Esophagus (tissue), 2 donors: Measurements from ENCODE around the gene KRTAP10-11. TPM values are rescaled to one million over a fixed set of nuclear protein-coding genes. Genes with fewer than 3 reads are reported as not detected.
"Not testable (repeated sequence)": the region's sequence is repeated elsewhere in the genome, so short reads cannot be mapped to it uniquely, and the experiment has no call there.

Experiments used
- H3K27ac ChIP-seq, 2 donors: one replicate each; pipeline ENCODE4 v1.5.1; 2013; ENCODE audit warnings: low read depth in 2 of 2, mild to moderate bottlenecking in 2 of 2, inconsistent platforms in 1 of 2, low read length in 1 of 2, moderate library complexity in 1 of 2
- H3K27me3 ChIP-seq, 2 donors: one replicate each; pipeline ENCODE4 v1.6.1; 2013; ENCODE audit warnings: low read length in 2 of 2, control low read depth in 1 of 2, mild to moderate bottlenecking in 1 of 2; ENCODE audit not compliant: insufficient read depth in 2 of 2, control insufficient read depth in 1 of 2
- H3K36me3 ChIP-seq, 2 donors: one replicate each; pipeline ENCODE4 v1.6.1; 2013; ENCODE audit warnings: low read length in 1 of 2; ENCODE audit not compliant: control insufficient read depth in 2 of 2, insufficient read depth in 2 of 2
- H3K4me1 ChIP-seq, 2 donors: one replicate each; pipeline ENCODE4 v1.6.1; 2013; ENCODE audit warnings: low read length in 1 of 2; ENCODE audit not compliant: control insufficient read depth in 2 of 2, insufficient read depth in 2 of 2
- H3K4me3 ChIP-seq, 2 donors: one replicate each; pipeline ENCODE4 v1.5.1; 2013; ENCODE audit warnings: low read length in 2 of 2, mild to moderate bottlenecking in 2 of 2, low read depth in 1 of 2, moderate library complexity in 1 of 2
- H3K9me3 ChIP-seq, 2 donors: one replicate each; pipeline ENCODE4 v1.6.1; 2013; ENCODE audit warnings: mild to moderate bottlenecking in 2 of 2, low read depth in 1 of 2, low read length in 1 of 2, moderate library complexity in 1 of 2; ENCODE audit not compliant: control insufficient read depth in 2 of 2, insufficient read depth in 1 of 2
- WGBS, 2 donors: extraction: QIAGEN DNeasy Blood & Tissue Kit; methylation state at CpG; one replicate each; pipeline ENCODE4 v1.1.7; 2013; 5-methylcytosine and 5-hydroxymethylcytosine counted together
- polyA plus RNA-seq, 2 donors: library from polyadenylated mRNA; stranded (reverse); fragments of 200-250 nt; gene quantifications; one replicate each; pipeline ENCODE4 v1.2.3, GENCODE V29; 2013
- donor health status: healthy with polysubstance abuse.
- donor health status: Bipolar disorder and iron deficiency.

The KRTAP10-11 gene
- polyA plus RNA-seq, 2 donors = not detected

DNA sequence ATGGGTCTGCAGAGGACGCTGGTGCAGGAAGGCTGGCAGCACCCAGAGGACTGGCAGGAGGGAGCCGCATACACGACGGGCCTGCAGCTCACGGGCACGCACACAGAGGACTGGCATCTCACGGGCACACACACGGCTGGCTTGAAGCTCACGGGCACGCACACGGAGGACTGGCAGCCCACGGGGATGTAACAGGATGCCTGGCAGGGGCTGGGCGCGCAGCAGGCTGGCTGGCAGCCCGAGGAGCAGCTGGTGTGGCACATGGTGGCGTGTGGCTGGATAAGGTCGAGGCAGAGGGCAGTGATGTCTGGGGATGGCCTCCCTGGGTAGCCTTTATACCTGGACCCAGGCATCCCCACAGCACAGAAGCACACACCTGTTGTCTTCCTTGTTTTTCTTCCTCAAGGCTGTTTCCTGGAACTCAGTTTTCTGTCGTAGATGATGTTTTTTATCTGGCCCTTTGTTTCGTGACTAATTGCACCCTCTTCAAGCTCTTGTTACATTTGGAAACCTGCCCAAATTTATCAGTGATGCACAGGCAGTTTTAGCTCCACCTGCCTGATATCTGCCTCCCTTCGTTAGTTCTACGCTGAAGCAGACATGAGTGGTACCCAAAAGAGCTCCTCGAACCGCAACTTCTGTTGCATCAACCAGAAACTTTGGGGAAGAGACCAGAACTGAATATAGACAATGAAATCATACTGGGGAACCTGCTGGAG is 35.8 kb downstream of the KRTAP10-11 start, which contains the start of gene KRTAP12-1:
KRTAP12-1 (minus strand) TSS at position 303 of the 719 bp plus-strand sequence; CDS start at position 263, 40 bp downstream.
- Histone ChIP-seq H3K27ac (no peak within 1 kb of the TSS), H3K4me1 (no peaks in the 10 kb centered on the region), H3K36me3 (no peaks in the 10 kb centered on the region), H3K9me3 (no peaks in the 10 kb centered on the region), H3K4me3 (no peak within 1 kb of the TSS), H3K27me3 (no peaks in the 10 kb centered on the region)
- 71 to 79% methylated on average over 23 of the region's 23 CpGs for WGBS, 2 donors

DNA sequence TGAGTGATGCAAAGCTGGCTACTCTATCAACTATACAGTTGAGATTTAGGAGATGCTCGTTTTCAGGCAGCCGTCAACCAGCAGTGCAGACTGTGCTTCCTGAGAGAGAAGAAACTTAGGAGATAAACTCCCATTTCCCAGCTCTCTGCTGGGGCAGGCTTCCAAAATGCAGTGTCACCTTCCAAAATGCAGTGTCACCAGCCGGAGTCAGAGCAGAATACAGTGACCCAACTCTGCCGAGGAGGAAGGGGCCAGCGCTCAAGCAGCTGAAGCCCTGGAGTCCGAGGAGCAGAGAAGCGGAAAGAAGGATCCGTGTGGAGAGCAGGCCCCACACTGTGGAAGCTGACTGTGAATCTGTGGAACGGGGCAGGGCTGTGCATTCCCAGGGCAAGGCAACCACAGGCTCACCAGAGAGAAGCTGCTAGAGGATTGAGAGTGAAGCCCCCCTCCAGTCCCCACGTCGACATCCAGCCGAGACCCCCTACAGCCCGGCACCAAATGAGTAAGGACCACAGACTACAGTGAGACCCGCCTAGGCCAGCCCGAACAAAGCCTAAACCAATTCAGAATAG is 36.5 kb downstream of the KRTAP10-11 start:
- Histone ChIP-seq H3K9me3 (no peaks in the 10 kb centered on the region), H3K4me3 (no peak overlapping the region), H3K27ac (no peak overlapping the region), H3K27me3 (no peaks in the 10 kb centered on the region), H3K36me3 (no peaks in the 10 kb centered on the region), H3K4me1 (no peaks in the 10 kb centered on the region)
- WGBS, 2 donors = 82% methylated on average over 15 of the region's 15 CpGs

DNA sequence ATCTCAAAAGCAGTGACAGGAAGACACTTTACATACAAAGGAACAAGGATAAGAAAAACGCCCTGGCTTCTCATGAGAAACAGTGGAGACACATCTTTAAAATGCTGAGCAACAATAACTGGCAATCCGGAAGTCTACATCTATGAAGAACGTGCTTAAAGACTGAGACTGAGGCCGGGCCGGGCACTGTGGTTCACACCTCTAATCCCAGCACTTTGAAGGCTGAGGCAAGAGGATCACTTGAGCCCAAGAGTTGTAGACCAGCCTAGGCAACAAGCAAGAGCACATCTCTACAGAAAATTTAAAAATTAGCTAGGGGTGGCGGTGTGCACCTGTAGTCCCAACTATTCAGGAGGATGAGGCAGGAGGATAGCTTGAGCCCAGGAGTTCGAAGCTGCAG is 37.9 kb downstream of the KRTAP10-11 start:
- WGBS, 2 donors = 74 to 84% methylated on average over 7 of the region's 7 CpGs
- H3K9me3 ChIP-seq = no peaks in the 10 kb centered on the region
- no peaks in the 10 kb centered on the region for H3K36me3 ChIP-seq
- H3K27ac ChIP-seq = no peak overlapping the region
- H3K27me3 ChIP-seq = peaks cover 0 to 2% of the 10 kb centered on the region in 2 donors
- H3K4me1 ChIP-seq = no peaks in the 10 kb centered on the region
- H3K4me3 ChIP-seq = no peak overlapping the region

DNA sequence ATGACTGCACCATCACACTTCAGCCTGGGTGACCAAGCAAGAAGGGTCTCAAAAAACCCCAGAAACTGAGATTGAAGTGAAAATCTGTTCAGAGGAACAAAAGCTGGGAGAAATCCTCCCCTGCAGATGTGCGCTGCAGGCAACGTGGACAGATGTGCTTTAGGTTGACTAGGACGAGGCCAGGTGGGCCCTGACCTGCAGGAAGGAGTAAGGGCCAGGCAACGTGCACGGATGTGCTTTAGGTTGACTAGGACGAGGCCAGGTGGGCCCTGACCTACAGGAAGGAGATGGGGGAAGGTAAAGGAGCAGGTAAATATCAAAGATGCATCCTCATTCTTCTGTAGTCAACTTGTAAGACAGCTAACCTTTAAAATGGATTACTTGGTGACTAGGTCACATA is 38.3 kb downstream of the KRTAP10-11 start:
- 64 to 68% methylated on average over 6 of the region's 6 CpGs for WGBS, 2 donors
- no peaks in the 10 kb centered on the region for H3K9me3 ChIP-seq
- no peaks in the 10 kb centered on the region for H3K4me1 ChIP-seq
- no peak overlapping the region for H3K4me3 ChIP-seq
- peaks cover 0 to 2% of the 10 kb centered on the region in 2 donors for H3K27me3 ChIP-seq
- no peak overlapping the region for H3K27ac ChIP-seq
- H3K36me3 ChIP-seq = no peaks in the 10 kb centered on the region

DNA sequence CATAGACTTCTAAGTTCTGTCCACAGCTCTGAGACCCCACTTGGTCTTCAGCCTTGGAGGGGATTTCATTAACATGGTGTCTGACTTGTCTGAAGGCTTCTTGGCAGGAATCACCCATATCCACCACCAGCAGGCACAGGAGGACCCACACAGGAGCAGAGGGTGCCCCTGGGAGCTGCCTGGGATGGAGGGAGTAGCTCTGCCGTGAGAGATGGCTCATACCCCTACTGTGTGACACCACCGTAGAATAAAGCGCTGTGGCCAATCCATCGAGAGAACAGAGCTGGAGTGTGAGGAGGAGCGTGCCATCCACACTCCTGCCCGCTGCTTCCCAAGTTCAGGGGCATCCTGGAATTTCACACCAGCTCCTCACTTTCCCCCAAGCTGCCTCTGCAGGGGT is 38.8 kb downstream of the KRTAP10-11 start:
- not testable (repeated sequence) for H3K27me3 ChIP-seq, H3K27ac ChIP-seq, H3K36me3 ChIP-seq, H3K9me3 ChIP-seq, H3K4me3 ChIP-seq, H3K4me1 ChIP-seq
- WGBS, 2 donors = 74 to 82% methylated on average over 6 of the region's 6 CpGs

DNA sequence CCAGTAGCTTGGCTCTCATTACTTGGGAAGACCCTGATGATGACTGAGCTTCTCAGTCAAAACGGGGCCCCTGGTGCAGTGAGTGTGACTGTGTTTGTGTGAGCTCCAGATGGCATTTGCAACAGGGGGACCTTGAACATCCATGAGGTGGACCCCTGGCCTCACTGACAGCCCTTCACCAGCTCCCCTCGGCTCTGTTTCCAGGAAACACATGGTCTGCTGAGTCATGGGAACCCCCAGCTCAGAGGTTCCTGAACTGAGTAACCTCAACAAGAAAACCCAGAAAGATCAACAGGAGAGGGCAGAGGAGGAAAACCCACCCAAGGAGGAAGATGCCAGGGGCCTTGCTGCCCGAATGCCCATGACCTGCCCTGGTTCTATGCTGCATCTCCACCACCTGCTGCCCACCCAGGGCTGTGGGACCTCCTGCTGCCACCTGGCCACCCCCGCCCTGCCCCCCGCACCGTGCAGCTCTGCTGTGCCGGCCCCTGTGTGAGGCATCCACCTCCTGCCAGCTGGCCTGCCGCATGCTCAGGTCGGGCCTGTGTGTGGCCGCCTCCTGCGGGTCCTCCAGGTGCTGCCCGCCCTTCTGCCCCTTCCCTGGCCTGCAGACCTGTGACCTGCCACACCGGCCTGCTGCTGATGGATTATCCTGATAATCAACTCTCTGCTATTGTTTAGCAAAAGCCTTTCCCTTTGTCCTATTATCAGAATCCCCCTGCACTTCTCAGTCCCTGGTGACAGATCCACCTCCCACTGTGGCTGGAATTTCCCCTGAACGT is 40.0 kb downstream of the KRTAP10-11 start:
- Histone ChIP-seq H3K4me3 (no peak overlapping the region), H3K9me3 (no peaks in the 10 kb centered on the region), H3K36me3 (no peaks in the 10 kb centered on the region), H3K27ac (no peak overlapping the region), H3K4me1 (no peaks in the 10 kb centered on the region), H3K27me3 (peaks cover 0 to 2% of the 10 kb centered on the region in 2 donors)
- 39 to 47% methylated on average over 13 to 14 of the region's 14 CpGs for WGBS, 2 donors

DNA sequence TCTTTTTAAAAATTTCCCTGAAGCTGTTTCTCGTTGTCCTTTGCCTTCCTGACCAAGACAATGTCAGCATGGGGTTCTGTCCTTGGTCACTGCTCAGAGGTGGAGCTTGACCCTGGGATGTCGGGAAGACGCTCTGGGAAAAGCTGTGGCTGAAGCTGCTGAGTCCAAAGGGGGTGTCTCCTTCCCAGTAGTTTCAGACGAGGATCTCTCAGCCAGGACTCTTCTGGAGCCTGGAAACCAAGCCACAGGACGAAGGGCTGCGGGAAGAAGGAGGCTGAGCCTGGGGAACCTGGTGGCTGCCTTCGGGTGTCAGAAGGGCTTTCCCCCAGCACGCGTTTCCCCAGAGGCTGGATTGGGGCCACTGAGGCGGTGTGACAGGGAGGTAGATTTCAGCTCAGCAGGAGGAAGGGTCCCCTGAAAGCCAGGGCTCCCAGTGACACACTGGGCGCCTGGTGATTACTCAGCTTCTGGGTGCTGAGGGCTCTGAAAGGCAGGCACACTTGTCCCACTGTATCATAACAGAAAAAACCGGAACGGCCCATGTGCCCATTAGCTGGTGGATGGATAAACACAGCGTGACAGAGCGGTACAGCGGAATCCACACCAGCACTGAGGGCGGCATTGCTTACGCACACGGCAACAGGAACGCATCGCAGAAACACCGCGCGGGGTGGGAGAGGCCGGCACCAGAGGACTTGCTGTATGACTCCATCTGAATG is 40.8 kb downstream of the KRTAP10-11 start:
- Histone ChIP-seq H3K27ac (no peak overlapping the region), H3K36me3 (no peaks in the 10 kb centered on the region), H3K4me3 (no peak overlapping the region), H3K27me3 (peaks cover 0 to 2% of the 10 kb centered on the region in 2 donors), H3K9me3 (no peaks in the 10 kb centered on the region), H3K4me1 (no peaks in the 10 kb centered on the region)
- 60 to 62% methylated on average over 25 of the region's 25 CpGs for WGBS, 2 donors

DNA sequence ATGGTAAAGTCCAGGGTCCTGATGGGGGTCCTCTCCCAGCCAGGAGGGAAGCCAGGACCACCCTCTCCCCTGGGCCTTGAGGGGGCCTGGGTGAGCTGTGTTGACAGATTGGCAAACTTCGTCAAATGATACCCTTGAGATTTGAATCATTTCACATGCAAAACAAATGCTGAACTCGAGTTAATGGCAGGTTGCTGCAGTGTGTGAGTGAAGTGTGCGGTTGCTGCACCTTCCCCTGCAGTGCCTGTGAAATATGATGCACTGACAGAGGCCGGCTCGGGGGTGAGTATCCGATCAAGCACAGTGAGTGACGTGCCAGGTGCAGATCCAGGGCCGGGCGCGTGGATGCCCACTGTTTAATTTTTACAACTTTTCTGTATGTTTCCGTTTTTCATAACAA is 41.5 kb downstream of the KRTAP10-11 start:
- Histone ChIP-seq H3K9me3 (no peaks in the 10 kb centered on the region), H3K4me3 (no peak overlapping the region), H3K27ac (no peak overlapping the region), H3K4me1 (no peaks in the 10 kb centered on the region), H3K27me3 (peaks cover 0 to 2% of the 10 kb centered on the region in 2 donors), H3K36me3 (no peaks in the 10 kb centered on the region)
- WGBS, 2 donors = 41 to 56% methylated on average over 11 of the region's 11 CpGs

DNA sequence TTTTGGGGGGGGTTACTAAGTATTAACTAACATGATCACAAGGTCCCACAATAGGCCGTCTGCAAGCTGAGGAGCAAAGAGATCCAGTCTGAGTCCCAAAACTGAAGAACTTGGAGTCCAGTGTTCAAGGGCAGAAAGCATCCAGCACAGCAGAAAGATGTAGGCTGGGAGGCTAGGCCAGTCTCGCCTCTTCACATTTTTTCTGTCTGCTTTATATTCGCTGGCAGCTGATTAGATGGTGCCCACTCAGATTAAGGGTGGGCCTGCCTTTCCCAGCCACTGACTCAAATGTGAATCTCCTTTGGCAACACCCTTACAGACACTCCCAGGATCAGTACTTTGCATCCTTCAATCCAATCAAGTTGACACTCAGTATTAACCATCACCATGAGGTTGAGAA is 43.5 kb downstream of the KRTAP10-11 start:
- H3K27me3 ChIP-seq, H3K9me3 ChIP-seq, H3K4me1 ChIP-seq, H3K27ac ChIP-seq, H3K36me3 ChIP-seq, H3K4me3 ChIP-seq: not testable (repeated sequence)
- WGBS, 2 donors = 82 to 92% methylated on average over 3 of the region's 3 CpGs
